Stromal cell of bone marrow (primary cell): Measurements from ENCODE around the gene RGS19.
"Not testable (repeated sequence)": the region's sequence is repeated elsewhere in the genome, so short reads cannot be mapped to it uniquely, and the experiment has no call there.

Experiments
- DNase-seq: peaks from one replicate; pipeline ENCODE4 v3.0.0-alpha.2; 2012; ENCODE audit warnings: low read depth

RGS19 gene

DNA sequence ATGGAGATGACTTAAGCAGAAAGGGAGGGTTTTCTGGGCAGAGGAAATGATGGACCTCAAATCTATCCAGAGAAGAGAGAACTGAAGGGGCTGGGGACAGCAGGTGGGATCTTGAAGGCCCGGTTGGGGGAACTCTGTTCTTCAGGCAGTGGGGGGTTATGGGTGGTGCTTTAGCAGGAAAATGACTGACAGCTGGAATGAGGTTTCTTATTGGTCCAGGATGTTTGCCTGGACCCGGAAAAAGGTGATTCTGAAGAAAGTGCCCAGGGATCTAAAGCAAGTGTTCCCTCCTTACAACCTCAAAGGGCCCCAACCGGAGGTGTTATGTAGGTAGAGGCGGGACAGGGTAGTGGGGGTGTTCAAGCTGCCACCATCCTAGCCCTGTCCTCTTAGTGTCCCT lies 16.1 kb upstream of the RGS19 start:
- DNase-seq = no peak

DNA sequence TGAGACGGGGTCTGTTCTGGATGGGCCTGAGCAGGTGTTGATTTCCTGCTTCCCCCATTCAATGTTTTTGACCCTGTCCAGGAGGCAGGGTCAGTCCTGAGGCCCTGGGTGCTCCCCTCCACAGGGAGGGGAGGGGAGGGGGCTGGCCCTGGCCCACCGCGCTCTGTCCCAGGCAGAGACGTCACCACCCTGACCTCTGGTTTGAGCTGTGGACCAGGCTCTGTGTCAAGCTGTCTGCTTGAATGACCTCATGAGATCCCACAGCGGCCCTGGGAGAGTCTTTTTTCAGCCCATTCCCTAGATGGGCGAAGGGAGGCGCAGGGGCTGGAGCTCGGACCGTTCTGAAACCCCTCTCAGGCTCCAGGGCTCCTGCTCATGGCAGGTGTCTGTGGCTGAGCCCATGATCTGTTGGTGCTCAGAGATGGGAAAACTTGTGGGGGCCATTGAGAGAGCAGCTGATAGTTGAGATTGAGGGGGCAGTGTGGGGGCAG lies 13.7 kb upstream of the RGS19 start:
- DNase-seq = no peak

DNA sequence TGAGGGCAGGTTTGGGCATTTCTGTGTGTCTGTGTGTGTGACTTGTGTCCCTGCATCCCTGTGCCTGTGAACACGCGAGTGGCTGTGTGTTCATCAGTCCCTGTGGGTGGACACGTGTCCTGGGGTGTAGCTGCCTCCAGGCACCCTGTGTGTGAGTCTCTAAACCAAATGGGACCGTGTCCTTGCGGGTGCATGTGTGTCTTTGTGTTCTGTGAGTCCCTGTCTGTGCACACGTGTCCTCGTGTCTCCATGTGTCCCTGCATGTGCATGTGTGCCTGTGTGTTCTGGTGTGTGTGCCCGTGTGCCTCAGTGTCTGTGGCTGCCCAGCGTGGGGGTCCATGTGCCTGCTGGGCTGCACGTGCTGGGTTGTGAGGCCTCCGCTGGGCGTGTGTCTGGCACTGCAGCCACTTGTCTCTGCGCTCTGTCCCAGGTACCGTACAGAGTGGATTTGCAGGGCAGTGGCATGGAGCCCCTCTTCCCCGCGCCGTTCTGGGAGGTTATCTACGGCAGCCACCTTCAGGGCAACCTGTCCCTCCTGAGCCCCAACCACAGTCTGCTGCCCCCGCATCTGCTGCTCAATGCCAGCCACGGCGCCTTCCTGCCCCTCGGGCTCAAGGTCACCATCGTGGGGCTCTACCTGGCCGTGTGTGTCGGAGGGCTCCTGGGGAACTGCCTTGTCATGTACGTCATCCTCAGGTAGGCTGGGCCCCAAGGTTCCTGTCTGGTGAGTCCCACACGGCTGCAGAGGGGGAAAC lies 13.1 kb upstream of the RGS19 start:
- DNase-seq = no peak

DNA sequence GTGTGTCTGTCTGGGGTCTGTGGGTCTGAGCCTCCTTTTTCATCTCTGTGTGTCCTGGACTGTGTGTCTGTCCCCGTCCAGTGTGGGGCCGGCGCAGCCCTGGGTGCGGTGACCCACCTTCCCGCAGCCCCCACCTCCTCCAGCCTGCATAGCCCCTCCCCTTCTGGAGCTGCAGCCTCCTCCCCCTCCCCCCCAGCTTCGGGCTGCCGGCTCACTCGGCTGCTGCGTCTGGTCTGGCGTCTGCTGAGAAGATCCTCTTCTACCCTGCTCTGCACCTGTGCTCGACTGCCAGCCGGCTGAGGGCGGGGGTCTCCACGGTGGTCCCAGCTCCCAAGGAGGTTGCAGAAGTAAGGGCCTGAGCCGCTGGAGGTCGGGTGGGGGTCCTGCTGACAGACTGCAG lies 12.5 kb upstream of the RGS19 start:
- no peak for DNase-seq

DNA sequence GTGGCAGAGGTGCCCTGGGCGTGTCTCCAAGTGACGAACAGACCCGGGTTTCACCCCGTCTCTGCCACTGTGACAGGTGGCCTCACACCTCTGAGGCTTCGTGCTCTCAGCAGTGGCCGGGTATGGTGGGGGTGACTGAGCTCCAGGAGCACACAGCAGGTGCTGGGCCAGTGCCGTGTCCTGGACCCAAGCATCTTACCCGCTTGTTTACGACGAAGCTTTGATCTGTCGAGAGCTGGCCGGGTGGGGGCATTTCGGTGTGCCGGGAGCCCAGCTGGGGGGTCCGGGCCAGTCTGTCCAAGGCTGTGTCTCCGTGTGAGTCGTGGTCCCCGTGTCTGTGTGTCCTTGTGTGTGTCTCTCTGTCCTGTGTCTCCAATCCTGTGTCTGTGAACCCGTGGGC lies 12.0 kb upstream of the RGS19 start:
- no peak for DNase-seq

DNA sequence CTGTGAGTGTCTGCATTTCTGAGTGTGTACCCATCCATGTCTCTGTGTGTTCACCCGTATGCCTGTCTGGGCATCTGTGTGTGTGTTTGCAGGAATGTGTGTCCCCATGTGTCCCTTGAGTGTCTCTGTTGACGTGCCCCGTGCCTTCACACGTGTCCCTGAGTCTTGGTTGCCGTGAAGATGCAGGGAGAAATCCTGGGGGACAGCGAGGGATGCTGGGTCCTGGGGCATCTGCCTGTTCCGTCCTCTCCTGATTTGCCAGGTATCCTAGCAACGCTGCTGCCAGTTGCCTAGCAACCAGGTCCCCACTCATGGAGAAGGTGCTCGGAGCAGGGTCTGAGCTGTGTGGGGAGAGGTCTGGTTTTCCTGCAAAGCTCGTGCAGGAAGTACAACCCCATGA lies 10.8 kb upstream of the RGS19 start:
- DNase-seq = no peak

DNA sequence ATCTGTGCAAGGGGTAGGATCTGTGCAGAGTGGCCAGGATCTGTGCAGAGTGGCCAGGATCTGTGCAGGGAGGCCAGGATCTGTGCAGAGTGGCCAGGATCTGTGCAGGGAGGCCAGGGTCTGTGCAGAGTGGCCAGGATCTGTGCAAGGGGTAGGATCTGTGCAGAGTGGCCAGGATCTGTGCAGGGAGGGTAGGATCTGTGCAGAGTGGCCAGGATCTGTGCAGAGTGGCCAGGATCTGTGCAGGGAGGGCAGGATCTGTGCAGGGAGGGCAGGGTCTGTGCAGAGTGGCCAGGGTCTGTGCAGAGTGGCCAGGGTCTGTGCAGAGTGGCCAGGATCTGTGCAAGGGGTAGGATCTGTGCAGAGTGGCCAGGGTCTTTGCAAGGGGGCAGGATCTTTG lies 9.3 kb upstream of the RGS19 start:
- DNase-seq = not testable (repeated sequence)

DNA sequence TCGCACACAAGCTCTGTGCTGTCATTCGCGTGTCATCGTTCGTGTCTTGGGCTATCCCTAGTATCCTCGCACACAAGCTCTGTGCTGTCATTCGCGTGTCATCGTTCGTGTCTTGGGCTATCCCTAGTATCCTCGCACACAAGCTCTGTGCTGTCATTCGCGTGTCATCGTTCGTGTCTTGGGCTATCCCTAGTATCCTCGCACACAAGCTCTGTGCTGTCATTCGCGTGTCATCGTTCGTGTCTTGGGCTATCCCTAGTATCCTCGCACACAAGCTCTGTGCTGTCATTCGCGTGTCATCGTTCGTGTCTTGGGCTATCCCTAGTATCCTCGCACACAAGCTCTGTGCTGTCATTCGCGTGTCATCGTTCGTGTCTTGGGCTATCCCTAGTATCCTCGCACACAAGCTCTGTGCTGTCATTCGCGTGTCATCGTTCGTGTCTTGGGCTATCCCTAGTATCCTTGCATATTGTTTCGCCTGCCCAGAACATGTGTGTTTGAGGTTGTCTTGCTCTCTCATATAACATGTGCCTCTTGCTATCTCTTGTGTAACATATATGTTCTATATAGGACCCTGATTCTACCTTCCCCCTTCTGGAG lies 8.0 kb upstream of the RGS19 start:
- not testable (repeated sequence) for DNase-seq

DNA sequence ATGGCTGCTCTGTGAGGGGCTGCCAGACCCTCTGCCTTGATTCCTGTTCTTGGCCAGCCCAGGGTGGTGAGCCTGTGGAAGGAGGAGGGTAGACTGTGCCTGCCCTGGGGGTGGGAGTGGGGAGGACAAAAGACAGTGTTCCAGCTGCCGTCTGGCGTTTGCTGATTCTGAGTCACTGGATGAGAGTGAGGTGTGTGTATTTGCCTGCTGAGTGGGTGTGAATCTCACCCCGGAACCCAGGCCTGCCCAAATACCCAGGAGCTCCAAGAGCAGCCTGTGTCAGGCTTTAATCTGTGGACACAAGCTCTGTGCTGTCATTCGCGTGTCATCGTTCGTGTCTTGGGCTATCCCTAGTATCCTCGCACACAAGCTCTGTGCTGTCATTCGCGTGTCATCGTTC lies 7.5 kb upstream of the RGS19 start:
- DNase-seq = no peak

DNA sequence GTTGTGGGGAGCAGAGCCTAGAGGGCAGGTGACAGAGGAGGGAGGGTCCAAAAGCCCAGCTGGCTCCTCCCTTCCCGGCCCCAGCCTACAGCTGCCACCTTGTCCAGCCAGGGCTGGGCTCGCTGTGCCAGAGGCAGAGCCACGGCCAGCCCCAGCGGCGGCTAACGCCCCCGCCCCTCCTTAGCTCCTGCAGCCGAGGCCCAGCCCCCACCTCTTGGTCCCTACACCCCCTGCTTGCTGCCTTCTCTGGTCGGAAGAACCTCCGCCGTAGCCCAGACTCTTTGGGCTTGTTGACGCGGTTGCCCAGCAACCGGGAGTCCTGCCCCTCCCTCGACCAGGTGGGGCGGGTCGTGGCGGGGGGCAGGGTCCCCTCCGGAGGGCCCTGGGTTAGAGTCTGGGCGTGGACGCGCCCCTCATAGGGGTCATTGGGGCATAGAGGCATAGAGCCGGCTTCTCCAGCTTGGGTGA lies 5.4 kb upstream of the RGS19 start:
- DNase-seq = no peak

DNA sequence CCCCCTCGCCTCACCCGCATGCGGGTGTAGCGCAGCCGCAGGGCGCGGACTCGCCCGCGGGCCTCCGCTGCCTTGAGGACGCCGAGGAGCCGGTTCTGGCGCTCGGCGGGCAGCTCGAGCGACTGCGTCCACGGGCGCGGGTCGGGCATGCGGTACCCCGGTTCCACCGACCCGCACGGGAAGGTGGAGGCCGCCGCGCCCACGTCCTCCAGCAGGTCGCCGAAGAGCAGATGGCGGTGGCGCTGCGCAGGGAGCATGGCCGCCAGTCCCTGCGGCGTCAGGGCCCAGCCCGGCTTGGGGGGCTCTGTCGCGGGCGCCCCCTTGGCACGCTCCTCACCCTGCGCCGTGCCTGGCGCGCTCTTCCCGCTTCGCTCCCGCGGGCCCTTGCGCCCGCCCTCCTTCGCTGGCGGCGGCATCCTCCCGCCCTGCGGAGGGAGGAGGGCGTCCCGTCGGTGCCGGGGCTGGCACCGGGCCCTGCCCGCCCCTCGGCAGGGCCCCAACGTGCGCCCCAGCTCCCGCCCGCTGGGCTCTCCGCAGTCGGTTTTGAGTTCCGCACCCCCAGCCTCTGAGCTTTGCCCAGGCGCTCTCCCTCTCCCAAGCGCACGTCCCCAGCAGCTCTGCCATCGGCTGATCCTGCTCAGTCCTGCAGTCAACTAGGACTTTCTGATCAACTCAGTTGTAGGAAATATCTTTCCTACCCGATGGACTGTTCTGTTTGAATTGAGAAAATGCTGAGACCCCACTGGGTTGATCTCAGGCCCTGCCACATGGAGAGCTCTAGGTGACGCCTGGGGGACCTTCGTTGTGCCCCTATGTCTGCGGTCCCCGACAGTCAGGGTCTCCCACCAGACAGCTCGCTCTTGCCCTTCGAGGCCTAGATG lies 4.7 kb upstream of the RGS19 start, which contains the start of gene LKAAEAR1:
Gene LKAAEAR1, minus strand, starts transcription at position 595 of the 881 bp plus-strand sequence. Its CDS starts 179 bp downstream, at position 416.
- DNase-seq = no peak

DNA sequence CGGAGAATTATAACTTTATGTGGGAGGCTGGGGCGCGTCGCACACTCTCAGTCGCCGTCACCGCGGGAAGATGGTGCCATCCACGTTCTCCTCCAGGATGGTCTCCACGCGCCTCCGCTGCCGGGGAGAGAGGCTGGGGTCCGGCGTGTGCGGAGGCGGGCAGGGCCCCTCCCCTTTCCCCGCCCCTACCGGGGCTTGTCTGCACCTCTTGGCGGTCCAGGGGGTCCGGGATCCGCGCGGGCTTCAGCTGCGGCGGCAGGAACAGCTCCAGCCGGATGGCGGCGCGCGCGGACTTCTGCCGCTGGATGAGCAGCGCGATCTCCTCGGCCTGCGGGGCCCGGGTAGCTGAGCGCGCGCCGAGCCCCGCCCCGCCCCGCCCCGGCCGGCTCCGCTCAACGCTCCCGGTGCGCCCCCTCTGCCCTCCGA lies 4.1 kb upstream of the RGS19 start:
- peak; percentile 31 for DNase-seq

DNA sequence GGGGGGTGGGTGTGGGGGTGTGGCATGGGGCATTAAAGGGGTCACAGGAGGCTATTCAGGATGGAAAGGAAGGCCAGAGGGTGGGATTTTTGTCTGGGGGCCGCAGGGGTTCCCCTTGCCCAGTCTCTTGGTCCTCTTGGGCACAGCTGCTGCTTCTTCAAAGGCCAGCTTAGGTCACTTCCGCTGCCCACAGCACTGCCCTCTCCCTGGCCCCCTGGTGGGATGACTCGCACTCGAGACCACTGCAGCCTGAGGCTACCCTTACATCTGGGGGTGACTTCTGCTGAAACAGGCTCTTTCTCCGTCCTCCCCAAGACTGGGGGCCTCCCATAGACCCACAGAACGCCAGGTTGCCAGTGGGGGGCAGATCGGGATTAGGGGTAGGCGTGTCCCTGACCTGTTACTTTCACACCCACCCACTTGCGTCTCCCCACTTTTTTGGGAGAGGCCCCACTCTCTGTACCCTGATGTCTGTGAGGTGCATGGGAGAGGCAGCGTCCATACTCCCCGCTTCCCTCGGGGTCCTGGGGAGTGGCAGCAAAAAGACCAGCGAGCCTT lies 3.6 kb upstream of the RGS19 start:
- no peak for DNase-seq

DNA sequence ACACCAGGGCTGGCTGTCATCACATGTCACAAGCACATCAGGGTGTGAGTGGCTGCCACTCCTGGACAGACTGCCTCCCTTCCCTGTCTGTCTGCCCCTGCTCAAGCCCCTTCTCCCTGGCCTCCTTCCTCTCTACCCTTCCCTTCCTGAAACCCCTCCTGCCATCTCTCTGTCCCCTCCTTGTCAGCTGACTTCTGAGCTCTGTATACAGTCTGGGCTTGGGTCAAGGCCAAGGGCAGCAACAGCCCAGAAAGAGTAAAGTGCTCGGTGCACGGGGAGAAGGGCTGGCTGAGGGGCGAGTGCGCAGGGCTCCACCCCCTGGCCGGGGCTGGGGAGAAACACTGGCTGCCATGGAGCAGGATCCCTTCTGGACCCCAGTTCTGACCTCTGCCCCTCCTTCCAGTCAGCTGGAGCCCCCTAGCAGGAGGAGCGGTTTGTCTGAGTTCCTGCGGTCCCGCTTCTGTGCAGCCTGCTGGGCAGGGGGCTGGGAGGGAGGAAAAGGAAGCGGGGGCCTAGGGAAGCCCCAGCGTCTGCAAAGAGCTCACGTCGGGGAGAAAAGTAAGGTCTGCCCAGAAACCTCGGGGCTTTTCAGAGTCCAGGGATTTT lies 2.9 kb upstream of the RGS19 start:
- no peak for DNase-seq

DNA sequence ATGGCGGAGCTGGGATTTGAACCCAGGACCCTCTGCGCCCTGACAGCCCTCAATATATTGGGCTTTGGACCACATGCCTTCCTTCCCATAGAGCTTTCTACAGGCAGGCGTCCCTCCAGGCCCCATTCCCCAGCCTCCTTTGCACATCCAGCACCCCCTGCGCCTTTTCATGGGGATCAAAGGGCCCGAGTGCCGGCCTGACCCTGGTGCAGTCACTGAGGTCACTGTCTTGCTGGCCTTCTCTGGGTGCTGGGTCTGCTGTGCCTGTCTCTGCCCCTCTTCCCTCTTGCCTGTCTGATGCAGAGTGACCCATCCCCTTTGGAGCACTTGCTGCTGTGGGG lies 2.3 kb upstream of the RGS19 start:
- DNase-seq = no peak

DNA sequence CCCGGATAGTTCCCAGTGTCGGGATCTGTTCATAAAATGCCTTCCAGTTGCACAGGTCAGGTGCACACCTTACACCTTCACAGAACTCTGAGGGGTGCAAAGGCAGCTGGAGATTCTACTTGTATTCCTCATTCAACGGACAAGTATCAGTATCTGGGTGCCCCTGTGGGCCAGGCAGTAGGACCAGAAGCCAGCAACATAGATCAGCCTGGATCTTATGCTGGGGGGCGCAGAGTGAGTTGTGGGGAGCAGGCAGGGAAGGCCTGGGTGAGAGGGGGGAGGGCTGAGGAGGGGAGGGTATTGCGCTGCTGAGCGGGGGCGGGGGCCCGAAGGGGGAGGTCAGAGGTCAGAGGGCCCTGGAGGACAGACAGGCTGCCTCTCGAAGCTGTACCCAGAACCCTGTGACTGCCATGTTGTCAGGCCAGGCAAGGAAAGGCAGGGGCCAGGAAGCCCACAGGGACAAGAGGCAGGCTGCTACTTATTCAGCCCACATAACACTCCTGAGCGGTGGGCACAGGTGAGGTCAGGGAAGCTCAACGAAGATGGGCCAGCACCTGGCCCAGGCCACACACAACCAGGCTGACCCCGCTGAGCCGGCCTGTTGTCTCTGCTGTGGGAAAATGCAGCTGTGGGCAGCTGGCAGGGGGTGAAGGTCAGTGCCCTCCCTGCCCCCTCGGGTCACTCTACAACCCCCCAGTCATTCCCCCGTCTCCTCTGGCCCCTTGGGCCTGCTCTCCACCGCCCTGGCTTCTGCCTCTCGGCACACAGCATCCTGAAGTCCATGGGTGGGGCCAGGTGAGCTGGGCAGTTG lies 1.7 kb upstream of the RGS19 start:
- no peak for DNase-seq

DNA sequence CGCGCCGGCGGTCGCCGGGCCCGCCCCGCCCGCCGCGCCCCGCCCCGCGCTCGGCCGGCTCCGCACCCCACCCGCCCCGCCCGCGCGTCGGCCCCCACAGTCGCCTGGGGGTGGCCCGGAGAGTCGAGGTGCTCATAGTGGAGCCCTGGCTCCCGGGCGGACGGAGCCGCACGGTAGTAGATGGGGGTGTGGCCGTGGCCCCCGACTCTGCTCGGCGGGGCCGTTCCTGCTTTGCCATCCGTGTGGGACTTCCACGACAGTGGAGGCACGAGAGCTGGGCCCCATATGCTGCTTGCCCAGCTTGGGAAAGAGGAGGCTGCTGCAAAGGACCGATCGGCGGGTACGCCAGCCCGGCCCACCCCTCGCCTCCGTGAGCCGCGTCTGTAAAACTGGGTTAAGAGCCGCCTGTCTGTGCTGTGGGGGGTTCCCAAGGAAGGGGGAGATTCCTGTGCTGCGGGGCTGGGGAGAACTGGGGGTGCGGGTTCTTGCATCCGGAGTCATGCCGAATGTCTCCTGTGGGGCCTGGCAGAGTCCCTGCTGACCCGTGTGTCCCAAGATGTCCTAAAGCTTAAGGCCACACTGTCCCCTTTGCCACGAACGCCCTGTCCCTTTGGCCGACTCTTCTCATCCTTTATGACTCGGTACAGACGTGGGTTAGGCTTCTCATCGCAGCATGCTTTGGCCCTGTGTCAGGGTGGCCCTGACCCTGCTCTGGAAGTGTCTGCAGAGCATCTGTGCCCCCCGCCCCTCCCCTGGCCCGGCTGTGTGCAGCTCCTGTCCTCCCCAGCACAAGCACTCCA lies 895 bp upstream of the RGS19 start, which contains the start of gene OPRL1:
Gene OPRL1, plus strand, starts transcription at position 70 of the 800 bp plus-strand sequence. CDS start 12,639 bp downstream, outside the sequence.
- no peak for DNase-seq

DNA sequence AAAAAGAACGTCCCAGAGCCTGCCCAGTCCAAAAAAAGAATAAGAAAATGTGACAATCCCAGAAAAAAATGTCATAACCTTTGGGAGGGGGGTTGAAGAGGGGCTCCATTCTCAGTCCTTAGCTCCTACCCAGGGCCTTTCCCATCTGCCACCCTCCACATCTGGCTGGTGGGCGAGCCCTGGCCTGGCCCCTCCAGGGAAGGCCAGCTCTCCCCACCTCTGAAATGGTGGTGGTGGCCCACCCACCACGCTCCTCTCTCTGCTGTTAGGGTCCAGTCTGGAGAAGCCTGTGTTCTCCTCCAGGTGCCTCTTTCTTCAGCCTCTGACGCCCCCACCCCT lies 415 bp downstream of the RGS19 start:
- no peak for DNase-seq

DNA sequence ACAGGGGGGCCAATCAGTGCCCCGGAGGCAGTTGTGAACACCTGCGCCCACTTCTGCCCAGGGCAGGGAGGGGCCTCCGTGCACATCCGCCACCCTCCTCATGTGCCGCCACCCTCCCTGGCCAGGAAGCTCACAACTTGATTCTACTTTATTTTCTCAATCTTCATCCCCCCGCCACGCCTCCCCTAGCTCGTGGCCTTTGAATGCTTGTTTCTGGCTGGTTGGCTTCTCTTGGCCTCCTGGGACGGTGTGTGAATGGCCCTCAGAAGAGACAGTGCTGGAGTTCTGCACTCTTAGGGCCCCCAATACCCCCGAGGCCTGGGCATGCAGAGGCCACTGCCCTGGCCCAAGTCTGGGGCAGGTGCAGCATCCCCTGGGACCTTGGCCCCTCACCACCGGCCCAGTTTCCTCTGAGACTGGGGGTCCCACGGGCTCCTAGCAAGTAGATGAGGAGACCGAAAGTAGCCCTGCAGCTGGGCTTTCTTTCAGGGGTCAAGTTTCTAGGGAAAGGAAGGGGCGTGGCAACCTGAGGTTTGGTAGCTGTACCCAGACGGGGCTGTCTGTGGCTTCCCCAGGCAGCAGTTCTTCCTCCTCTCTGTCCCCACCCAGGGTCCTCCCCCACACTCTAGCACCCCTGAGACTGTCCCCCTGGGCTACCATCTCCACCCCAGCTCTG lies 1.3 kb downstream of the RGS19 start:
- no peak for DNase-seq

DNA sequence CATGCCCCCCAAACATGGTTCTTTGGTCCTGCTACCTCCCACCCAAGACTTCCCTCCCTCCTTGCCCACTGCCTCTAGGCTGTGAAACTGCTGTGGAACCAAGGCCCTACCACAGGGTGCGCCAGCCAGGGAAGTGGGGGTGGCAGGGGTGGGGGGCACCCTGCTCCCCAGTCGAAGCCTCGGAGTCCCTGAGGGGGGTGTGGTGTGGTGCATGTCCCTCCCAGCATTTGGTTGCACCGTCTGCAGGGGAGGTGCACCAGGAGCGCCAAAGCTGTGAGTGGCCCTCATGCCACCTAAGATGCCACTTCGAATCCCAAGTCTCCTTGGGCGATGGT lies 1.8 kb downstream of the RGS19 start:
- no peak for DNase-seq
